Astrocyte of the hippocampus (primary cell): Measurements from ENCODE around the gene DKC1.
A peak's percentile ranks its signal among the peaks of the same experiment; 100 is the strongest.
"Not testable (repeated sequence)": the region's sequence is repeated elsewhere in the genome, so short reads cannot be mapped to it uniquely, and the experiment has no call there.

Experiments
- DNase-seq: peaks from one replicate; pipeline ENCODE4 v3.0.0; 2011; ENCODE audit warnings: low read depth, low spot score

The DKC1 gene

DNA sequence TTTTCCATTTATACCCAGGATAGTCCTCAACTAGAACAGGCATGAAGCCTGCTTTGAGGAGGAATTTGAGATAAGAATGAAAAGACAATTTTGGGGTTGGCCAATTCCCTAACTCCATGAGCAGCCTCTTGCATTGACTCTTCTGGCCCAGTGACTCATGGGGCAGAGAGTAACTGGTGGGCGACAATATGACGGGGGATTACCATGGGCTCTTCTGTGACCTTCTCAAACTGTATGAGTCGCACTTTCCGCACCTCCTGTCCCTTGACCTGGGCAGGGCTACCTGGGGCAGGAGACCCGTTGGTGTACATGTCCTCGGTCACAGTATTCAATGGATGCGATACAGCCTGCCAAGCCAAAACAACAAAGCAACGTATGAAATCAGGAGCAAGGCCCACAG, 29.3 kb downstream of the DKC1 start:
- DNase-seq, result no peak

DNA sequence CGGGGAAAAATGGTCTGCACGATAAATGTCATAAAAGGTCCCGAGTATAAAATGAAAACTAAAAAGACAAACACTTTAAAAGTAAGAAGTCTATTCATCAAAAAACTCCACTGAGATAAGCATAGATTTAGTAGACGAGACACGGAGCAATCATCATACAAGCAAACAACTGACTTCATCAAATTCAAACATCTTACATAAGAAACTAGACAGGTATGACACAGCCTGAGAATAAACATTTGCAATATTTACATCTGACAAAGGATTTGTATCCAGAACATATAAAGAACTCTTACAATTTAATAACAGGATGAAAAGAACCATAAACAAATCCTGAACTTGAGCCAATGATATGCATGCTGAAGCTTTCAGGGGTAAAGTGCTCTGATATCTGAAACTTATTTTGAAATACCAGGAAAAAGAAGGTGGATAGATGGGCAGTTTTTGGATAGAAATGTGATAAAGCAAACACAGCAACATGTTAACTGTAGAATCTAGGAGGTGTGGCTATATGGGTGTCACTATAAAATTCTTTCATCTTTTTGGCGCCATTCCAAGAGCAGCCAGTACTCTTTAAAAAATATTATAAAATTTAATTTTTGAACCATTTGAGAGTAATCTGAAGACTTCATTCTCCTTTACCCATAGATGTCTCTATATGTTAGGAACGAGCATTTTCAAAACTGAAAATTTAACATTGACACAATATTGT, 30.6 kb downstream of the DKC1 start:
- no peak for DNase-seq

DNA sequence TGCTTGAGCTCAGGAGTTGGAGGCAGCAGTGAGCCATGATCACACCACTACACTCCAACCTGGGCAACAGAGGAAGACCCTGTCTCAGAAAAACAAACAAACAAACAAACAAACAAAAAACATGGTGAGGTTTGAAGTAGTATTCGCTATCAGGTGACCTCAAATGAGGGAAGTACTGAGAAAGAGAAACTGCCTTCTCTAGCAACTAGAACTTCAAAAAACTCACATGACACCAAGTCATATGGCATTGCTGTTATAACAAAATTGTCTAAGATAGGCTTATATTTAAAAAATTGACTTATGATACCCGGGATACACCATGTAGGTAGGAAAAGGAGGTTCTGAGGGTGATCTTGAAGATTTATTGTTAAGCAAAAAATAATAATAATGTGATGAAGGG, 32.4 kb downstream of the DKC1 start:
- DNase-seq, result no peak

DNA sequence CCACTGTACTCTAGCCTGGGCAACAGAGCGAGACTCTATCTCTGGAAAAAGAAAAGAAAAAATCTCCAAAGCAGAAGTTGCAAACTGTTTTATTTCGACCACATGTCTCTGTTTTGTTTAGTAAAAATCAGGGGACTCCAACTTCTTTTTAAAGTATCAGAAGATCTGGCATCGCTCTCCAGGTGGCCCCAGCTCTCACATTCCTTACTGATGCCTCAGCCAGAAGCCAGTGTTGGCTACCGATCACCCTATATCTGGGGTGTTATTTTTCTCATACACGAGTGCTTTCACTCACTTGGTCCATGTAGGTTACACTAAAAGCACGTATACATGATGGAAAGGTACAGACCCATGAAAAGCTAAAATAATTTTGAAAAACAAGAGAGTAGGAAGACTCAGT, 34.3 kb downstream of the DKC1 start:
- DNase-seq, result peak; percentile 24

DNA sequence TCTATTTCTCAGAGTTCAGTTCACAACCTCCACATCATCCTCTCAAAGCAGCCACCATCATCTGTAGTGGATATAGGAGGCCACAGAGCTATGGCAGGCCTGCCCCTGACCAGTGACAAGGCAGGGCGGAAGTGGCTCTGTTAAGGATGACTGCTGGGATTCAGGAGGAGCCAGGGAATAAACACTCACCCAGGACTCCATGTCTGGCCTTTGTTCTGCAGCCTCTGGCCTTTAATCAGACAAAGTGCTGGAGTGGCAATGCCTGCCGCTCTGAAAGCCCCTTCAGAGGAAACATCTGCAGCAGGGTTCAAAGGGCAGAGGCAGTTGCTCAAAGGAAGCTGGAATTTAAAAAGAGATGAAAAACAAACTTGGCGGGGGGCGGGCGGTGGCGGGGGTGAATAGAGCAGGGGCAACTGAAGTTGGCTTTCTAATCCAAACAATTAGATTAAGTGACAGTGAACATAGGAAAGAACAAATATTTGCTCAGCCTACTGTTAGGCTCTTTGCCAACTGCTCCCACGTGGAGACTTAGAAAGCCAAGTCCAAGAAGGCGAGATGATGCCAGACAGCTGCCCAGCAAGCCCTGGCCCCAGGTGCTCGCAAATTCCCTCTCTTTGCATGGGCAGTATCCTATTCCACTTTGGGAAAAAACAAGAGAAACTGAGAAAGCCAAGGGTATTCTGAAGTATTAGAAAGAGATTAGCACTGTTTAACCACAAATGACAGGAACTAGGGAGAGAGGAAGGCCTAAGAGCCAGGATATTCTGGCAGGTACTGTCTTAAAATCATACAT, 37.1 kb downstream of the DKC1 start:
- DNase-seq, result peak; percentile 28

DNA sequence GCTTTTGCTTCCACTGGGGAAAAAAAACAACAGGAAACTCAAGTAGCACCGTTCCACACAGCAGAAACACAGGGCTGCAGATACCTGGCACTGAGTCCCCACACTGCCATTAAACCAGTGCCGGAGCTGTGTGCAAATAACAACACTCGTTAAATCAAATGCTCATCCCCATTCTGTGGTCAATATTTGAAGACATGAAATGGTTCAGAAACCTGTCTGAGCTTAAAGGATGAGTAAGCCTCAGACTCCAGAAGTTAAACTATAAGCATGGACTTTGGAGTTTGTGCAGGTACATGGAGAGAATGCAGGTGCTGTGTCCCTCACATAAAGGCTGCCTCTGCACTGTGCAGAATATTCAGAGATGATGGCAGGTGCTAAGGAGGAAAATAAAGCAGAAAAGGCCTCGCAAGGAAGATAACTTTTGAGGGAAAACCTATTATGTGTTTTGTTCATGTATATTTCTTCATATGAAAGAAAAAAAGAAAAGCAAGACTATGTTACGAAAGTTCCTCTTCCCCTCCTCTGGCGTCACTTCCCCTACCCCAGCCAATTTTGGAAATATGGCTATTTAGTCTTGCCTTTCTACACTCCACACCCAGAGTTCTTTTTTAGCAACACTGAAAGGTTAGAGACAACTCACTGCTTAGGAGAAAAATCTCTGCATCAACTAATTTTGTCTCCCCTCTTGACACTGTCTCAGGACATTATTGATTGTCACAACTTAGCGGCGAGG, 38.0 kb downstream of the DKC1 start:
- no peak for DNase-seq

DNA sequence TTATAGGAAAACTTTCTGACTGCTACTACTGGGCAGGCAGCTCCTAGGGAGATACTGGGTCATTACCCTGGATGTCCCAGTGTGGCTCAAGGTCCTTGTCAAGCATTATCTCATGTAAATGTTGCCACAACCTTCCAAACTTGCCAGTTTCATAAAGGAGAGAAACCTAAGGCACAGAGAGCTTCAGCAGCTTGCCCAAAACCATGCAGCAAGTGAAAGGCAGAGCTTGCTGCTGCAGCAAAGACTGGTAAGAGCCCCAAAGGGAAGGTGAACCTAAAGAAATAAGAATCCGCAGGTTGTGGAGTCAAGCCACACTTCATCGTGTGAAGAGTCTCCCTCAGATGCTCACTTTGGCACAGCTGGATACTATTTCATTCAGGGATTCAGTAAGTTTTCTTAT, 40.3 kb downstream of the DKC1 start:
- DNase-seq, result no peak

DNA sequence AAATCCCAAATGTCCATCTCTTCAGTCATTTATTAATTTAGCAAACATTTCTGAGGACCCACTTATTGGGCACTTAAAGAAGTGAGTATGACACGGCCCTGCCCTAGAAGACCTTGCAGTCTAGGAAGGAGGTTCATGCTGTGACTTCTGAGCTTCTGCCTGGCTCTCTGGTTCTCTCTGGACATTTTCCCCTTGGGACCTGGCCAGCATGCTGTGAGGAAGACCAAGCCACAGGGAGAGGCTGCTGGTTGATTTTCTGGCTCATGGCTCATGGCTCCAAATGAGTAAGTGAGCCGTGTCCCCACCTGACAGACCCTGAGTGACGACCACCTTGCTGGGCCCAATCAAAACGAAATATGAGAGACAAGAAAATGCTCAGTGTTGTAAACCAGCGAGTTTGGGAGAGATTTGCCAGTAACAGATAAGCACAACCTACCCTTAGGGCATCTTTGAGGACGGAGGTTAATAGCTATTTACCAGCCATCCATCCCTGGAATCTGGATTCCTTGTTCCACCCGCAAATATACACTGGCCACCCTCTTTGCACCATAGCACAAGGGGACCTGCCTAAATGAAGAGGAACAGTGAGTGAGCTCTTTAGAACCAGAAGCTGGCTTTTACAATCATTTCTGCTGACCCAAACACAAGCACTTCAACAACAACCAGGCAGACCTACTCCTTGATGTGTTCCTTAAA, 41.7 kb downstream of the DKC1 start:
- no peak for DNase-seq

DNA sequence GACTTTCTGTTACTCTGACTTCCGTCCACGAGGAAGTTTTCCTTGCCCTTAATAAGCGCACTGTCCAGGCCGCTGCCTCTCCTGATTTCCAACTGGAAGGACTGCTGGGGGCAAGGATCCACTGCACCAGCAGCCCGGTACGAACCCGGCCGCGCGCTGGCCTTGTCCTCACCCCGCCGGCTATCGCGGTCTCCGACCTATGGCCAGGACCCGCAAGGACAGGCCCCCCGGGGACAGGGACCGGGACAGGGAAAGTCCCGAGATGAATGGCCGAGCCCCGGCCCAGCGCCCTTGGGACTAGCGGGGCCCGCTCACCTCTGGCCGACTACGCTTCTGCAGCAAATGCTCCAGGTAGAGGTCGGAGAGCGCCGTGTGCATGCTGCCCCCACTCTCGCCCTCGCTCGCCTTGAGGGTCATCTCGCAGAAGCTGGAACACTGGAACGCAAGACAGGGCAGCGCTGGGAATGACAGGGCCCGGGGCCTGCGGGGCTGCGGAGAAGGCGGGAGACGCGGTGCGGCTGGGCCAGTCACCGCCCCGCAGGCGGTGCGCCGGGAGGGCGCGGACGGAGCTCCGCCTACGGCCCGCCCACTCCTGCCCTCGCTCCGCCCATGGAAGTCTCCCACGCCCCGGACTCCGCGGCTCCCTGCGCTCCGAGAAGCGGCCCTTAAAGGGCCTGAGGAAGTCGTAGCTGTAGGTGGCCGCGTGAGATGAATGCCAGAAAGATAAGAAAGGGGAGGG, 42.5 kb downstream of the DKC1 start, which contains the start of gene MPP1:
Gene MPP1 (minus strand): TSS at position 529 of the 739 bp plus-strand sequence. CDS start 112 bp downstream, at position 417.
- DNase-seq, result peak; percentile 89

DNA sequence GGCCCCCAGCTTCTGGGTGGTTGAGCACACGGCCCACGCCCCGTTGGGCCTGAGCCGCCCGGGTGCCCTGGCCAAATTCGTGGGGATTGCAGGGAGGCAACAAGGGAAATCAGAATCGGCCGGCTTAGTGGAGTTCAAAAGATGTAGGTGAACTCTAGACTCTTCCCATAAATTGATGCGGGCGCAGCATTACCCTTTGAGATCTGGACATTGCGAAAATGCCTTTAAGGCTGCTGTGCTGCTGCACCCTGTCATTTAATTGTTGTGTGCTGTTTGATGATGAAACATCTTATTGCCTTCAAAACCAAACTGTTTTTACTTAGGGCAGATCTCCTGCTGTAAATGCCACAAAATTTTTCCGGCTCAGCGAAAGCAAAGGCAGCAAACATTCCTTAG, 43.0 kb downstream of the DKC1 start:
- DNase-seq, result peak; percentile 52

DNA sequence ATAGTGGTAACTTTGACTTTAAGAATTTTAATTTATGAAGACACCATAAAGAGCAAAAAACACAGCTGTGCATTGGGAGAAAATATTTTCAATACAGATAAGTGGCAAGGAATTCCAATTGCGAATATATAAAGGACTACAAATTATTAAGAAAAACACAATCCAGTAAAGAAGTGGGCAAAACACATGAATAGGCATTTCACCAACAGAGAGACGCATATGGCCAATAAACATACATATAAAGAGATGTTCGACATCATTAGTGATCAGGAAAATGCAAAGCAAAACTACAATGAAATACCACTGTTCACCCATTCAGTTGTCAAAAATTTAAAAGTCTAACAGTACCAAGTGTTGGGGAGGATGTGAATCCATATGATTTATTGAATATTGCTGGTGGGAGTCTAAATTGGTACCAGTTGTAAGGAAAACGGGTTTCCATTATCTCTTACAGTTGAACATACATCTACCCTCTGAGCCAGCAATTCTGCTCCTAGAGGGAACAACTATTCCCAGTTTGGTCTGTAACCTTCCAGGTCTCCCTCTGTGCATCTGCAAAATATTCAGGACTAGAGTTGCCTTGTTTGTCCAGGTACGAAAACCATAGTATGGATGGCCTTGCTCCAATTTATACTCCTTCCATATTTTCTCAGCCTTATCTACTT, 44.3 kb downstream of the DKC1 start:
- DNase-seq, result no peak

DNA sequence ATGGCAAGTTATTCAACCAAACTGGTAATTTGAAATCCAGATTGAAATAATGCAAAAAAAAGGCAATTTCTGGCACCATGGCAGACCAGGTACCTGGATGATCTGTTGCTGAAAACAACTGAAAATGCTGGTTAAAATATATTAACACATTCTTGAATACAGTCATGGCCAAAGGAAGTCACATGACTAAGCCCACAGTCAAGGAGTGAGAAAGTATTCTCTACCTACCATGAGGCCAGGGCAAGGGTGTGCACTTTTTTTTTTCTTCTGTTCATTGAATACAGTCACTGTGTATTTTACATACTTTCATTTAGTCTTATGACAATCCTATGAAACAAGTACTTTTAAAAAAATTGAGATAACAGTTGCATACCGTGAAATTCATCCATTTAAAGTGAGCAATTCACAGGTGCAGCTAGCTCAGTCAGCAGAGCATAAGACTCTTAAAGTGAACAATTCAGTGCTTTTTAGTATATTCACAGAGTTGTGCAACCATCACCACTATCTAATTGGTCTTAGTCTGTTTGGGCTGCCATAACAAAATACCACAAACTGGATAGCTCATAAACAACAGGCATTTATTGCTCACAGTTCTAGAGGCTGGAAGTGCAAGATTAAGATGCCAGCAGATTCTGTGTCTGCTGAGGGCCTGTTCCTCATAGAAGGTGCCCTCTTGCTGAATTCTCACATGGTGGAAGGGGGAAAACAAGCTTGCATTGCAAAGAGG, 47.4 kb downstream of the DKC1 start:
- DNase-seq, result no peak

DNA sequence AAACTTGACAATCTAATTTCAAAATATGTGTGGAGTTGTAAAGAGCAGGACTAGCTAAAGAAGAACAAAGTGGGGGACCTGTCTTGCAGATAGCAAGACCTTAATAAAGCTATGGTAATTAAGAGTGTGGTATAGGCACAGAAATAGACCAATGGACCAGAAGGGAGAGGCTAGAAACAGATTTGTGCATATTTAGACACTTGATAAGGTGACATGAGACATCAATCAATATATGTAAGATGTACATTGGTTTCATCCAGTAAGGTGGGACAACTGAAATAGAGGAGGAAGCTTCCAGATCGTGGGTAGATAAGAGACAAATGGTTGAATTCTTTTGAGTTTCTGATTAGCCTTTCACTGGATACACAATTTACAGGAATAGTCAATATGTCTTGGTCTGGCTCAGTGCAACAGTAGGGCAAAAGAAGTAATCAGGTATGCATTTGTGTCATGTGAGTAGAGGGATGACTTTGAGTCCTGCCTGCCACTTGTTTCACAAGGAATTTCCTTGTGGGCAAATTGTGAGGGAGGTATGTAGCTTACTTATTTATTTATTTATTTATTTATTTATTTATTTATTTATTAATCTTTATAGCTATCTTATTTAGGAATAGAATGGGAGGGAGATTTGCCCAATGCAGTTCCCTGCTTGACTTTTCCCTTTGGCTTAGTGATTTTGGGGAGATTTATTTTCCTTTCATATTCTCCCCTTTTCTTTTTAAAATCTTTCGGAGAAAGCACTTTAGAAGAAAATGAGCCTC, 49.9 kb downstream of the DKC1 start:
- DNase-seq, result no peak

DNA sequence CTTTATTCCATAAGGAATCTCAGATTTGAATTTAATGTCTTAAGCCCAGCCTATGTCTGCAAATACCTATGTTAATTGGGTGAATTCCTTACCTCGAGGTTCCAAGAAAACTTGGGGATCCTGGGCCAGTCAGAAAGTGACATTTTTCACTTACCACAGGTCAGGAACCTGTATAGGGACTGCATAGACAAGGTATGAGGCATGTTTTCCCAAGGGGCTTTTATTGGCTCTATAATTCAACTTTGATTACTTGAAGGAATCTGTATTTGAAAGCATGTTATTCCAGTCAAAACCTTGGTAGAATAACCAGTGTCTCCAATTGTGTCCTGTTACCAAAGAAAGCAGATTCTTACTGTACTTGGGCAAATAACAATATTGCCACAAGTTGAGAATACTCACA, 51.1 kb downstream of the DKC1 start:
- DNase-seq, result no peak

DNA sequence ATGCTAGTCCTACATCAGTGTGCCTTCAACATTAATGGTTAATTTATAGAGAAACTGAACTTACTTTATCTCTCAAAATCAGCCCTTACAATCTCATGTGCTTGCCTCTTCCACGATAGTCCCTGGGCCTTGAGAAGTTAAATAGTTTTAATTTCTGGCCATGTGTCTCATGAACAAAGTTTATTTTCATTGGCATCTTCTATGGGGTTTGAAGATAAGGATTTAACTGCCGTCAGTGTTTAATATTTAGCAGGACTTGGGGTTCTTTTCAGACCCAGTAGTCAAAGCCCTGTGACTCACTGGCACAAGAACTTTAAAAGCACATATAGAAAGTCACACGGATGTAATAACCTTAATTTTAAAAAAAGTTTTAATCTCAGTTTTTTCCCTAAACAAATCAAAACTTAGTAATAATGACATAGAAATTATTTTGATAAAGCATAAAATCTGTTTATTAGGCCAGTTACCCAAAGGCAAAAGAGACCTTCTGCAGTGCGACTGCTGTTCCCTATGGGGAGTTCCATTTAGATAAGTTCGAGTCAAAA, 52.7 kb downstream of the DKC1 start:
- peak; percentile 22 for DNase-seq

DNA sequence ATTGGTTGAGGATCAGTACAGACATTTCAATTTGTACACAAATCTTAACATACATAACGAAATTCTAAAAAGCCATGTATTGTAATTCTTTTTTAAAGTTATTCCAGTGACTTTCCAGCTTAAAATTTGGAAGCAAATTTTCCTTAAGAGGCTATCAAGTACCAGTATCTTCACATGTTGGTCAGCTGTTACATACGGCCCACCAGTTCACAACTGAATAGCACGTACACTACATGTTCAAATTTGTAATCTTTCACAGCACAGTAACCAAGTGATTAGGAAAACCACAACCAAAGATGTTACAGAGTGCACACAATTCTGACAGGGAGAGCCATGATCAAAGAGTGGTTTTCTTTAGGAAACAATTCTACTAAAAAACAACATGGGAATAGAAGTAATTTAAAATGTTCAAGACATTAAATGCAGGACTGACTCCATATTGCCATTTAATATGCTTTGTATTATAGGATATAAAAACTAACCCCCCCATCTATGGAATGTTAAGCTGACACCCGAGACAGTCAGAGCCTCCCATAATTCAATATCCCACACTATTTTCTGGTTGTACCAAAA, 53.7 kb downstream of the DKC1 start:
- DNase-seq, result not testable (repeated sequence)

DNA sequence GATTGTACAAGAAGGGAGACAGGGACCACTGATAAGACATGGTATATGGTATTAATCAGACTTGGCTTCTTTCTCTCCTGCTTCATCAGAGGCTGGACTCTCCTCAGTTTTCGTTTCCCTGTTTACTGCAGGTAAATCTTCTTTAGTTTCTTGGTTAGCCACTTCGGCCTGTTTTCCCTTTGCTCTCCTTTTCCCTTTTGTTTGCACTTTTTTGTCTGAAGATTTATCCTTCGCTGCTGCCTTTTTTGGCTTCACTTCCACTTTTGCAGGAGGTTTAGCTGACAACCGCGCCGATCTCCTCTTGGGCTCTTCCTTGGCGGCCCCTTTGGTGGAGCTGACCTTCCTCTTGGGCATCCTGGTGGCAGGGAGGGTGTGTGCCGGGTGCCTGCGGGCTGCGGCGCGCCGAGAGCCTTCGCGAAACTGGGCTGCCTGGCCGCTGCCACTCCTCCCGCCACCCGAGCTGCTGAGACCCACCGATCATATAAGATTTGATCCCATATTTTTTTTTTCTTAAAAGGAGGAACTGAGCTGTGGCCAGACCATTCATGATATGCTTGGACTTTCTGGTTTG, 54.5 kb downstream of the DKC1 start:
- DNase-seq, result not testable (repeated sequence)
